Keratinocyte (primary cell): ENCODE data around the gene CSF3R. TPM values are rescaled to one million over a fixed set of nuclear protein-coding genes. Genes with fewer than 3 reads are reported as not detected.
"Not testable (repeated sequence)": the region's sequence is repeated elsewhere in the genome, so short reads cannot be mapped to it uniquely, and the experiment has no call there.

Experiments used
- DNase-seq: peaks from one replicate; pipeline ENCODE4 v3.0.0-alpha.2; 2011; ENCODE audit warnings: low read depth, missing footprints, low spot score
- FAIRE-seq: peaks from 2 replicates; lab custom pipeline; 2011; peaks lifted over from hg19 to GRCh38; lab: Jason Lieb, UNC
- H2AFZ ChIP-seq: 2 replicates; pipeline ENCODE4 v1.6.0; 2012; ENCODE audit warnings: low read length, control low read depth, inconsistent platforms; ENCODE audit not compliant: control insufficient read depth
- H3K27ac ChIP-seq: 2 replicates; pipeline ENCODE4 v1.5.1; 2011; ENCODE audit warnings: low read length; ENCODE audit not compliant: control insufficient read depth, insufficient read depth
- H3K27me3 ChIP-seq: 3 replicates; pipeline ENCODE4 v1.6.0; 2011; ENCODE audit warnings: low read length; ENCODE audit not compliant: control insufficient read depth, insufficient read depth; ENCODE audit errors: extremely low read depth
- H3K36me3 ChIP-seq, 2 experiments: 2 replicates in 1 of 2; 3 replicates in 1 of 2; pipeline ENCODE4 v1.5.1; 2011; ENCODE audit warnings: low read length in 2 of 2, mild to moderate bottlenecking in 1 of 2; ENCODE audit not compliant: control insufficient read depth in 2 of 2, insufficient read depth in 2 of 2; ENCODE audit errors: extremely low read depth in 1 of 2
- H3K4me1 ChIP-seq: 3 replicates; pipeline ENCODE4 v1.5.1; 2011; ENCODE audit warnings: low read length; ENCODE audit not compliant: control insufficient read depth, insufficient read depth; ENCODE audit errors: extremely low read depth
- H3K4me2 ChIP-seq: 3 replicates; pipeline ENCODE4 v1.6.0; 2011; ENCODE audit warnings: low read depth, low read length; ENCODE audit not compliant: control insufficient read depth, insufficient read depth; ENCODE audit errors: extremely low read depth
- H3K4me3 ChIP-seq, 3 experiments: fragments of 200-600 bp in 1 of 3; sonication (generic) in 1 of 3; 2 replicates in 2 of 3; 3 replicates in 1 of 3; pipeline ENCODE4 v1.5.1; 2011 to 2016; ENCODE audit warnings: low read length in 3 of 3, mild to moderate bottlenecking in 3 of 3, control low read depth in 2 of 3, inconsistent platforms in 1 of 3, low read depth in 1 of 3, mixed read lengths in 1 of 3, mixed run types in 1 of 3, moderate library complexity in 1 of 3; ENCODE audit not compliant: control insufficient read depth in 2 of 3, insufficient read depth in 2 of 3; ENCODE audit errors: extremely low read depth in 1 of 3
- H3K79me2 ChIP-seq: 2 replicates; pipeline ENCODE4 v1.6.0; 2012; ENCODE audit warnings: low read length; ENCODE audit not compliant: control insufficient read depth, insufficient read depth
- H3K9ac ChIP-seq: 3 replicates; pipeline ENCODE4 v1.6.0; 2011; ENCODE audit warnings: low read length; ENCODE audit not compliant: control insufficient read depth, insufficient read depth; ENCODE audit errors: extremely low read depth
- H3K9me1 ChIP-seq: 3 replicates; pipeline ENCODE4 v1.6.0; 2011; ENCODE audit warnings: low read length; ENCODE audit not compliant: control insufficient read depth, insufficient read depth; ENCODE audit errors: extremely low read depth
- H3K9me3 ChIP-seq: 2 replicates; pipeline ENCODE4 v1.5.1; 2012; ENCODE audit warnings: low read depth, low read length; ENCODE audit not compliant: control insufficient read depth
- H4K20me1 ChIP-seq: 3 replicates; pipeline ENCODE4 v1.6.0; 2011; ENCODE audit warnings: low read length; ENCODE audit not compliant: control insufficient read depth, insufficient read depth; ENCODE audit errors: extremely low read depth
- CTCF ChIP-seq, 3 experiments: IDR thresholded peaks in 1 of 3; conservative IDR thresholded peaks in 1 of 3; optimal IDR thresholded peaks in 1 of 3; 2 replicates in 2 of 3; 3 replicates in 1 of 3; pipeline versions ENCODE3 to v1.5.1; 2011; ENCODE audit warnings: low read length in 3 of 3, mild to moderate bottlenecking in 3 of 3, moderate library complexity in 2 of 3, control low read depth in 1 of 3, inconsistent platforms in 1 of 3; ENCODE audit not compliant: insufficient read depth in 2 of 3; ENCODE audit errors: extremely low read depth in 1 of 3
- EZH2 ChIP-seq: IDR thresholded peaks from one replicate; pipeline ENCODE4 v1.6.1; 2012; ENCODE audit warnings: inconsistent platforms, mild to moderate bottlenecking, low read length, moderate library complexity
- dilution Hi-C: fragments of 300-500 bp; cut with MboI; formaldehyde crosslinking; loops from one replicate; pipeline ENCODE4 v1.7.0; 2020; ENCODE audit warnings: low sequenced_read_pairs; ENCODE audit not compliant: extremely low pct_ligation_motif_present
- polyA plus RNA-seq, 5 experiments: library from polyadenylated mRNA; depleted of rRNA in 3 of 5; stranded (reverse) in 3 of 5; stranded (forward) in 1 of 5; unstranded in 1 of 5; fragments of >200 nt; gene quantifications; 1 replicate in 1 of 5; 2 replicates in 3 of 5; 3 replicates in 1 of 5; pipeline versions ENCODE4 v1.2.1 to v1.2.3, GENCODE V29; 2011 to 2012; ENCODE audit warnings: missing spikeins in 2 of 5, low read depth in 1 of 5, low replicate concordance in 1 of 5

CSF3R gene
- polyA plus RNA-seq, 1 donor (not counting 4 experiments of a cell fraction or from before 2014, with no cell fraction given): not detected

- no peak for DNase-seq
- FAIRE-seq: no peak
- no peaks in the 10 kb centered on the region for H4K20me1 ChIP-seq
Measured at GRCh38 chr1:36493524-36493923, 10.8 kb upstream of the CSF3R start.

GRCh38 chr1:36492491-36492890 is 9.8 kb upstream of the CSF3R start:
- H3K4me3 ChIP-seq: no peak overlapping the region
- no peaks in the 10 kb centered on the region for H3K4me1 ChIP-seq
- no peak overlapping the region for H3K4me2 ChIP-seq
- no peak overlapping the region for H2AFZ ChIP-seq
- peaks cover 8% of the 10 kb centered on the region for H3K27me3 ChIP-seq
- no peaks in the 10 kb centered on the region for H4K20me1 ChIP-seq
- TF ChIP-seq CTCF (optimal IDR thresholded peaks at IDR 0.05 in 1 of 3, IDR thresholded peaks at IDR 0.05 in 1 of 3, conservative IDR thresholded peaks at IDR 0.05 in 1 of 3; ENCODE audit: extremely low read depth in 1 of 3, insufficient read depth in 2 of 3, low read length in 3 of 3) (no peak), EZH2 (no peak)
- FAIRE-seq (no peak), DNase-seq (no peak)
- H3K79me2 ChIP-seq: no peaks in the 10 kb centered on the region
- no peaks in the 10 kb centered on the region for H3K9me3 ChIP-seq
- no peak overlapping the region for H3K9ac ChIP-seq
- no peaks in the 10 kb centered on the region for H3K9me1 ChIP-seq
- no peaks in the 10 kb centered on the region for H3K36me3 ChIP-seq
- H3K27ac ChIP-seq: no peak overlapping the region
- dilution Hi-C loops: no loop called here

More at GRCh38 chr1:36493524-36493923, 10.8 kb upstream of the CSF3R start:
- Histone ChIP-seq H3K4me1 (no peaks in the 10 kb centered on the region), H3K27me3 (peaks cover 8% of the 10 kb centered on the region), H3K27ac (no peak overlapping the region), H3K79me2 (no peaks in the 10 kb centered on the region), H3K4me2 (no peak overlapping the region), H3K9me1 (no peaks in the 10 kb centered on the region), H3K9ac (no peak overlapping the region), H2AFZ (no peak overlapping the region), H3K9me3 (no peaks in the 10 kb centered on the region), H3K4me3 (no peak overlapping the region), H3K36me3 (no peaks in the 10 kb centered on the region)
- TF ChIP-seq CTCF (optimal IDR thresholded peaks at IDR 0.05 in 1 of 3, IDR thresholded peaks at IDR 0.05 in 1 of 3, conservative IDR thresholded peaks at IDR 0.05 in 1 of 3; ENCODE audit: extremely low read depth in 1 of 3, insufficient read depth in 2 of 3, low read length in 3 of 3): no peak
- no peak for TF ChIP-seq EZH2
- dilution Hi-C loops: no loop called here

GRCh38 chr1:36489258-36490051 is 6.7 kb upstream of the CSF3R start:
- H3K4me1 ChIP-seq, H3K4me2 ChIP-seq, H3K79me2 ChIP-seq, H2AFZ ChIP-seq, H3K36me3 ChIP-seq, H3K9me3 ChIP-seq, H3K9ac ChIP-seq, H3K27ac ChIP-seq, H3K27me3 ChIP-seq, H4K20me1 ChIP-seq, H3K4me3 ChIP-seq, dilution Hi-C loops, H3K9me1 ChIP-seq, DNase-seq, FAIRE-seq: not testable (repeated sequence)
